GM19240 (cell line): ENCODE results near the gene CHTF18.
A peak's percentile ranks its signal among the peaks of the same experiment; 100 is the strongest.
"Not testable (repeated sequence)": the region's sequence is repeated elsewhere in the genome, so short reads cannot be mapped to it uniquely, and the experiment has no call there.

ENCODE experiments used
- DNase-seq: peaks from one replicate; pipeline ENCODE4 v3.0.0; 2011; ENCODE audit warnings: low spot score; ENCODE audit not compliant: insufficient read length

Gene CHTF18

DNA sequence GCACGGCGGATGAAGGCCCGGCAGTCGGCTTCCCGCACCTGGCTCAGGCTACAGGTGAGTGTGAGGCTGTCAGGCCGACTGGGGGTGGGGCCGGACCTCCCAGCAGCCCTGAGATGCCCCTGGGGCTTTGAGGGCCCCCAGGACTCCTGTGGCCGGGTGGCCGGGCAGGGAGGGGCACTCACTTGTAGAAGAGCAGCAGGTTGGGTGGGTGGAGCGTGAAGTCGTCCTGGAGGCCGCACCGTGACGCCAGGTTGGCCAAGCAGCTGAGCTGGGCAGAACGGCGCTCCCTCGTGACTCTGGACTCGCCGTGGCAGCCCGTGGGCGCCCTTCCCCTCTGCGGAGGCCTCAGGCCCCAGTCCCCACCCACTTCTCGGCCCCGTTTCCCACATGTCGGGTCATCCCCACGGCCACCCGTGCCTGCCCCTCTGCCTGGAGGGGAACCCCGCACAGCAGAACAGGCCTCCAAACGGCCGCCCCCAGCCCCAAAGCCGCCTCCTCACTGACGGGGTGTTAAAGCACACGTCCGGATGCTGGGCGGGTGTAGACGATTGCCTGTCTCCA lies 13.1 kb upstream of the CHTF18 start:
- no peak for DNase-seq

DNA sequence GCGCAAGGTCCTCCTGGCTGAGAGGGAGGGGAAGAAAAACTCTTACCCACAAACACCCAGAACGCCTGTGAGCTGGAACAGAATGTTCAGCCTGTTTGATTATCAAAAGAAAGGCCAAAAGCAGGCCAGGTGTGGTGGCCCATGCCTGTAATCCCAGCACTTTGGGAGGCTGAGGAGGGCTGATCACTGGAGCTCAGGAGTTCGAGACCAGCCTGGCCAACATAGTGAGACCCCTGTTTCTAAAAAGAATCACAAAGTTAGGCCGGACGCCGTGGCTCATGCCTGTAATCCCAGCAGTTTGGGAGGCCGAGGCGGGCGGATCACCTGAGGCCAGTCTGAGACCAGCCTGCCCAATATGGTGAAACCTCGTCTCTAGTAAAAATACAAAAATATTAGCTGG lies 12.1 kb upstream of the CHTF18 start:
- not testable (repeated sequence) for DNase-seq

DNA sequence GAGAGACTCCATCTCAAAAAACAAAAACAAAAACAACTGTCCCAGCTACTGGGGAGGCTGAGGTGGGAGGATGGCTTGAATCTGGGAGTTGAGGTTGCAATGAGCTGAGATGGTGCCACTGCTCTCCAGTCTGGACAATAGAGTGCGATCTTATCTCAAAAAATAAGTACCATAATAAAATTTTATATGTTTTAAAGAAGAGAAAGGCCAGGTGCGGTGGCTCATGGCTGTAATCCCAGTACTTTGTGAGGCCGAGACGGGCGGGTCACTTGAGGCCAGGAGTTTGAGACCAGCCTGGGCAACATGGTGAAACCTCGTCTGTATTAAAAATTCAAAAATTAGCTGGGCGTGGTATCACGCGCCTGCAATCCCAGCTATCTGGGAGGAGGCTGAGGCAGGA lies 11.6 kb upstream of the CHTF18 start:
- DNase-seq, result no peak

DNA sequence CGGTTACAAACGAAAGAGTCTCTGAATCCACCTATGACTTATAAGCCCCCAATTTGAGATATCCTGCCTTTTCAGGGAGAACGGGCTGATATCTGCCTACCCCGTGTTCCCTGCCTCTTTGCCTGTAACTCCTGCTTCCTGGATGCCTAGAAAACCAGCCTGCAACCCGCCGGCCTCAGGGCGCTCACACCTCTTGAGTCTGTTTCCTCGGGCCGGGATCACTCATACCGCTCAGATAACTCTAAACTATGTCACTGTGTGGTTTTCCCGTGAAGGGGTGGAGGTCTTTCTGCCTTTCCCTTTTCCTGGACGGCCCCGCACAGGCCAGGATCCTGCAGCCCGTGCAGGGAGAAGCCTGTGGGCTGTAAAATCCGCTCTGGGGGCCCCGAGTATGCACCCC lies 10.6 kb upstream of the CHTF18 start:
- no peak for DNase-seq

DNA sequence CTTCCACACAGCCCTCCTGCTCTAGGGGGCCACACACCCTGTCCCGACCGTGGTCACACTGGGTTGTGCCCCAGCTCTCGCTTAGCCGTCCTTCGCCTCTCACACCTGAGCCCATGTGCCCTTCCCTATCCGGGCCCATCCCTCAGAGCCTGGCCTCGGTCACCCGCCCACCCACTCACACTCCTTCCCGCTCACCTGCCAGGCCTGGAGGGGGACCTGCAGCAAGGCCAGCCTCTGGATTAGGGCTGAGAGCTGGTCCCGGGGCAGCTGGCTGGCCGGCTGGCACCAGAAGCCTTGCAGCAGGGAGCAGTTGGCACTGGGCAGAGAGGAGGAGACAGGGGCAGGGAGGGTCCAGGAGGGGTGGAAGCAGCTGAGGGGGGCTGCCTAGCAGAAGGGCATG lies 10.0 kb upstream of the CHTF18 start:
- no peak for DNase-seq

DNA sequence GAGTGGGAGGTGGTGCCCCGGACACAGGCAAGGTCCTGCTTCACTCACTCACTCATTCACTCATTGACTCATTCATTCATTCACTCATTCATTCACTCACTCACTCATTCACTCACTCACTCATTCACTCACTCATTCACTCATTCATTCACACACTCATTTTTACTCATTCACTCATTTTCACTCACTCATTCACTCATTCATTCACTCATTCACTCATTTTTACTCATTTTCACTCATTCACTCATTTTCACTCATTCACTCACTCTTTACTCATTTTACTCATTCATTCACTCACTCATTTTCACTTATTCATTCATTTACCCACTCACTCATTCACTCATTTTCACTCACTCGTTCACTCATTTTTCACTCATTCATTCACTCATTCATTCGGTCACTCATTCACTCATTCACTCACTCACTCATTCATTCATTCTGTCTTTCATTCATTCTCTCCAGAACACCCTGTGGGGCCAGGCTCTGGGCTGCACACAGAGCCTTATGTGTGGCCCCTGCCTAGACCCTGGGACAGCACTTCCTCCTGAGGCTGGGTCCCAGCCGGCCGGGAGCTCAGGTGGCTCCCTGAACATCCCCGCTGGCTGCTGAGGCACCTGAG lies 9.4 kb upstream of the CHTF18 start:
- no peak for DNase-seq

DNA sequence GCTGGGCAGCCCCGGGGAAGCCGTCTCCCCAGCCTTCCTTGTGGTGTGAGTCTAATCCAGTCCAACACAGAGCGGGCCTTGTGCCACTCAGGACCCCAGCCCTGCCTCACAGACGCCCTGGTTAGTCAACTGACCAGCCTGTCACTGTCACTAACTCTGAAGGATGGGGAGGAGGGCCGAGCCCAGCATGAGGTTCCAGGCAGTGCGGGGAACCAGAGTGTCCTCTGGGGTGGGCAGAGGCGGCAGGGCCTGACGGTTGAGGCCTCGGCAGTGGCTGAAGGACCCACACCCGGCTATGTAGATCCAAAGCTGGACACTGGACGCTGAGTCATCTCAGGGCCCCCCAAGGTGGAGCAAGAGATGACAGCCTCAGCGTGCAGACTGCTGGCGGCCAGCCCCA lies 8.9 kb upstream of the CHTF18 start:
- no peak for DNase-seq

DNA sequence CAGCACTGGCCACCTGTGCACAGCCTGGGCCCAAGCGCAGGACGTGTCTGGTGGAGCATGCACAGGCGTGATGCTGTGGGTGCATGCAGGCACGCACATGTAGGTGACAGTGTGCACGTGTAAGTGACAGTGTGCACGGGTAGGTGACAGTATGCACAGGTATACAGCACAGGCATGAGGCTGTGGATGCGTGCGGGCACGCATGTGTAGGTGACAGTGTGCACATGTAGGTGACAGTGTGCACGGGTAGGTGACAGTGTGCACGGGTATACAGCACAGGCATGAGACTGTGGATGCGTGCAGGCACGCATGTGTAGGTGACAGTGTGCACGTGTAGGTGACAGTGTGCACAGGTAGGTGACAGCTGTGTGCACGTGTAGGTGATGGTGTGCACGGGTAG lies 8.1 kb upstream of the CHTF18 start:
- DNase-seq, result no peak

DNA sequence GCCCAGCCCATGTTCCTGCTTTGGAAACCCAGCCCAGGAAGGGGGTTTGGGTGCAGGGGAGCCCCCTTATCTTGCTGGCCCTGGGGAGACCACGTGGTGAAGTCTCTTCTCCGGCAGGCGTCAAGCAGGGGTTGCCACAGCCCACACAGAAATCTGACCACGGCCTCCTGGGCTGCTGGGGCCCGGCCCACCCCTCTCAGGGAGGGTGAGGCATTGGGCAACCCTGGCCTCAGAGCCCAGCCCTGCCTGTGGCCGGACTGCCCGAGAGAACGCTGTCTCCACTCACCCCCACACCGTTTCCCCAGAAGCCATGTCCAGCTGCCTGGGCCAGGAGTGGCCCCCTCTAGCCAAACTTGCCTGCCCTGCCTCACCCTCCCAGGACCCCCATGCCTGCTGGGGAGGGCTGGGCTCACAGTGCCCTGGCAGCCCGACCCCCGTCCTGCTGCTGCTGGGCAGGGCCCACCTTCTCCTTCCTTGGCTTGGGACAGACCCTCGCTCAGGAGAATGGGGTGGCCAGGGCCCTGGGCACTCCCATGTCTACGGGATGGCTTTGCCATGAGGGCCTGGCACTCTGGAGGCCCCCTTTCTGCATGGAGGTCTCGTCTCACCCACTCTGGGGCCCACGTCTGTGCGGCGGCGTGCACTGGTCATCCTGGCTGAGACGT lies 6.9 kb upstream of the CHTF18 start:
- DNase-seq, result no peak

DNA sequence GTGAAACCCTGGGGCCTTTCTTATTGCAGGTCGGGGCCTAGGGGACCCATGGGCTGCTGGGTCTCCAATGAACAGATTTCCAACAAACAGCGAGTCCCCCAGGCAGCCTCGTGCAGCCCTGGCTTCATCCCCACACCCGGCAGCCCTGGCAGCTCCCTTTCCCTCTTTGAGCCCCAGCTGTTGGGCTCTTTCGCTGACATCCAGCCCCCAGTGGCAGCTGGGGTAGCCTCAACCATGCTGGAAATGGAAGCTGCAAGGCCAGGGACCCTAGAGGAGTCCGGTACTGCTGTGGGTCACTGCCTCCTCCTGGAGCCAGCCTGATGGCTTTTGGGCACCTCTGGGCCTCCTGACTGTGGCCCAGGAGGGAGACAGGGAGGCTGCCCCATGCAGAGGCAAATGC lies 6.2 kb upstream of the CHTF18 start:
- no peak for DNase-seq

DNA sequence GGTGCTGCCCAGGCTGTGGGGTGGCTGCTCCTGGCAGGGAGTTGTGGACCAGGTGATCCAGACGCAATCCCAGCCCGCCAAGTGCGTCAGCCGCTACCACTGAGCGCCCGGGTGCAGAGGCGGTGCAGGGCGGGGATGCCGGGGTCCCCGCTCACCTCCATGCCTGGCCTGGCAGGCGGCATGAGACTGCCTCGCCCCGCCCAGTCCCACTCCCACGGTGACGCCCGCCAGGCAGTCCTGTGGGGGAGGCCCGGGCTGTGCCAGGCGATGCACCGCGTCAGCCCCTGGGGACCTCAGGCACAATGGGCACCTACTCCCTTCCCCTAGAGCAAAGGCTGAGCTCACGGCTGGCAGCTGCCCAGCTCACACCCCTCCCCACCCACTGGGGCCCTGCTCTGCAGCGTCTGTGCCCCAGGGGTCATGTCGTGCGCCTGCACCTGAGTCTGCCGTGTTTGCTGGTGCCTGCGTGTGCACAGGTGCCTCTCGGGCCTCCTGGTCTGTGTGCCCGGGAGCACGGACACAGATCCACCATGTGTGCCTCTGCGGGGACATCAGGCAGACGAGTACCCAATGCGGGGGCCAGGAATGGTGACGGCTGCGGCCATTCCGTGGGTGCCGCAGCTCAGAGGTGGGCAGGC lies 5.5 kb upstream of the CHTF18 start:
- no peak for DNase-seq

DNA sequence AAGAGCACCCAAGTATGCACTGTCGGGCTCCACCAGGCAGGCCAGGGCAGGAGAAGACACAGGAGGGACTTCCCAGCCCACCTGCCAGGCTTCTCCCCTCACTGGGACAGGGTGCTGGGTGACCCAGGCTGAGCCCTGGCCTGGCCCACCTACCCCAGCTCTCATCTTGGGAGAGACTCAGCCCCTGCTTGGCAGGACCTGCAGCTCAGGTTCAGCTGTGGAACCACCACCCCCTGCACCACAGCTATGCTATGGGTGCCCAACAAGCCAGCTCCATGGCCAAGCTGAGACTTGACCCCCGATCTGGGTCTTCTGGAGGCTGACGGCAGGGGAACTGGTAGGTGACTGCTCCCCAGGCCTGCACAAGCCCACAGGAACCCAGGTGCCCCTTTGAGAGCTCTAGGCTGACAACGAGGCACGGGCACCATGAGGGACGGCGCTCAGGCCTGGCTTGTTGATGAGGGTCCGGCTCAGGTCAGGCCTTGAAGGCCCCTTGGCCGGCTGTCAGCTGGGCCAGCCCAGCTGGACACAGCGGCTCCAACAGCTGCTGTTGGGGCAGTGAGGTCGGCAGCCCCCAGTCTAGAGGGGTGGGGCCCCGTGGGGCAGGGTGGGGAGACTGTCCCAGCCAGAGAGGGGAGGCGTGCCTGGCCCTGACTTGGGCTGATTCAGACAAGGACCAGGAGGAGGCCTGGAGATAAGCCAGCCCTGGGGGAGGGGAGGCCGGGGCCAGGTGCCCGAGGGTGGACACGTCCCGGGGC lies 4.8 kb upstream of the CHTF18 start:
- DNase-seq, result no peak

DNA sequence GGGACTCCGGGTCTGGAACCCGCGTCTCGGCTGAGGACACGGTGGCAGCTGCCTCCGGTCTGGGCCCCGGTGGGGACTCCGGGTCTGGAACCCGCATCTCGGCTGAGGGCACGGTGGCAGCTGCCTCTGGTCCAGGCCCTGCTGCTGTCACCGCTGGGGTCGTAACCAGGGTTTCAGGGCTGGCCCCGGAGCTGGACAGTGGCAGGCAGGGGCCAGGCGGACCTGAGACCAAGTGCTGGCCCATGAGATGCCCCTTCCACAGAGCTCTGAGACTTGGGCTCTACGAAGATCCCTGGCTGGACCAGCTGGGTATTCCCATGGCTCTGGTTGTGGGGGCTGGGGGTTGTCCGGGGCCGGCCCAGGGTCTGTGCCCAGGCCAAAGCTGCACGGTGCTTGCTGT lies 4.0 kb upstream of the CHTF18 start:
- no peak for DNase-seq

DNA sequence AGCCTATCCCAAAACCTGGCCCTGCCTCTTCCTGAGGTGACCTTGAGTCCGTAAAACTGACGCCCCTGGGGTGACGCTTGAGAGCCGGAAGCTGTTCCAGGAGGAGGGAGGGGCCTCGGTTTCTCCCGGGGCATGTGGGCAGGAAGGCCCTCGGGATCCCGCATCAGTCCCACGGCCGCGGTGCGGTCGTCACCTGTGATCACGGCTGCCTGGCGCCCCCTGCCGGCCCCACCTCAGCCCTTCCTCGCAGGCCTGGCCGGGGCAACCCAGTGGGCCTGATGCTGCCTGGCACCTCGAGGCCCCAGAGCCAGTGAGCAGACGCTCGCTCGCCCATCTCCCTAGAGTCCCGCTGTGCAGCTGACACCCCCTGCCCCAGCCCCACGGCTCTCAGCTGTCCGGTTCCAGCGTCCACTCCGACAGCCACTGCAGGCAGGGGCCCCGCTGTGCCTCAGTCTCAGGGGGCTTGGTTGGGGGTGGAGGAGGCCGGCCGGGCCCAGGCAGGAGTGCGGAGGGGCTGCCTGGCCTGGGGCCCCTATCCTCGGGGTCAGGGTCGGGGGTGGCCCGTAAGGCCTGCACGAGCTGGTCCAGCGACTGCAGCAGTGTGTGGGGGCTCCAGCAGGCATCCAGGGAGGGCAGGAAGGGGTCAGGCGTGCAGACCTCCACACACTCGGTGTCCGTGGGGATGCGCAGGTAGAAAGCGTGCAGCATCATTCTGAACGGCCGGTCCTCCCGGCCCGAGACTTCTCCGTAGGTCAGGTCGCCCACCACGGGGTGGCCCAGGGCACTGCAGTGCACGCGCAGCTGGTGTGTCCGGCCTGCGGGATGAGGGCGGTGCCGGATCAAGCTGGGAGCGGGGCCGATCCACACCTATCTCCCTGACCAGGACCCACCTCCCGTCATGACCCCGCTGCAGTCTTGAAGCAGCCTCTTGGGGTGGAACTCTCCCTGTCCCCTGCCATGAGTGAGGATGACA lies 2.6 kb upstream of the CHTF18 start:
- DNase-seq, result peak; percentile 68

DNA sequence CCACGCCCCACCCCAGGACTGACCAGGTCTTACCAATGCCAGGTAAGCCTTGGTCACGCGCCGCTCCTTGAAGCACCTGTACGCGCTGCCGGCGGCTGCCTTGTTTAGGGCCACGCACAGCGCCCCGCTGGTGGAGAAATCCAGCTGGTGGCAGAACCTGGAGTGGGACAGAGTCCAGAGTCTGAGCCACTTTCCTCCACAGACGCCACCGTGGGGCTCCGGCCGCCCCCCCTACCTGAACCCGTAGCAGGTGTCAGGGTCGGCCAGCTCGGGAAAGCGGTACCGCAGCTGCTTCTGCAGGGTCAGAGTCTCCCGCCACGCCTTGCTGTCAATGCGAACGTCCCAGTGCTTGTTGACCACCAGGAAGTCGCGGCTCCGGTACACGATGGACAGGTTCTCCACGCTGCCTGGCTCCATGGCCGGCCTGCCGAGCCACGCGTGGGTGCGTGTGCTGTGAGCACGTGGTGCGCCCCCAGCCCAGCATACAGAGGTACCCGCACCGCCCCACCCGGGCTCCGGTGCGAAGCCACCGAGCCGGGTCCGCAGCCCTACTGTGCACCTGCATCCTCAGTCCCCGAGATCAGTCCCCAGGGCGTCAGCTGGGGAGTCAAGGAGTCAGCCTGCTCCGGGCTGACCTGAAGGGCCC lies 976 bp upstream of the CHTF18 start:
- no peak for DNase-seq

DNA sequence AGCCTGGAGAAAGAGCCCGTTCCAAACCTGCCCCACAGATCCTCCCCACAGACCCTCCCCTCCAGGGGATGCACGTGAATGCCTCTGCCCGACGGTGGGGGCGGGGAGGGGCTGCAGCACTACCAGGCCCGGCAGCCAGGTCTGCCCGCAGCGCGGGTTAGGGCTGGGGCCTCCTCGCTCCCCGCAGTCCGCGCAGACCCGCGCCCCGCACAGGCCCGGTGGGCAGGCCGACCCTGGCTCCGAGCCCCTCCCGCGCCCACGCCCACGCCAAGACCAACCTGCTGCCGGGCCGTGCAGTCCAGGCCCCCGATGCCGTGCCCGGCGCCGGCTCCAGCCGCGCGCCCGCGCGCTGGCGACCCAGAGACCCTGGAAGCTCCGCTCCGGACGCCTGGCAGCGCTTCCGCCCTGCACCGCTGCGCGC lies 432 bp upstream of the CHTF18 start, which contains the start of gene RPUSD1:
TSS of gene RPUSD1 (minus strand) at position 404 of the 421 bp plus-strand sequence. CDS start 644 bp downstream, outside the sequence.
- no peak for DNase-seq

DNA sequence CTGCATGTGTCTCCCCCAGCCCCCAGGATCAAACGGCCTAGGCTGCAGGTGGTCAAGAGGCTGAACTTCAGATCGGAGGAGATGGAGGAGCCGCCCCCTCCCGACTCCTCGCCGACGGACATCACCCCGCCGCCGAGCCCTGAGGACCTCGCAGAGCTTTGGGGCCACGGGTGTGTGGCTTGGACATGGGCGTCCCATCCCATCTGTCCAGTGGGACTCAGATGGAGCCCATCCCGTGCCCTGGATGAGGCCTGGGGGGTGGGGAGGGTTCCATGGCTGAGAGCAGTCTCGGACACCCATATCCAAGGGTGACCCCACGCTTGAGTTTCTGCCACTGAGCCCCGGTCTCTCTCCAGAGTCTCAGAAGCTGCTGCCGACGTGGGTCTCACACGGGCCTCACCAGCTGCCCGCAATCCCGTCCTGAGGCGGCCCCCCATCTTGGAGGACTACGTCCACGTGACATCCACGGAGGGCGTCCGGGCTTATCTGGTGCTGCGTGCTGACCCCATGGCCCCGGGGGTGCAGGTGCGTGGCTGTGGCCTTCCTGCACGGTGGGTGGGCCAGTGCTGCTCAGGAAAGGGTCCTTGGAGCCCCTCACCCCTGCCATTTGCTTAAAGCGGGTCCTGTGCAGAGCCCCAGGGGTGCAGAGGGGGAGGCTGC lies 901 bp downstream of the CHTF18 start:
- no peak for DNase-seq

DNA sequence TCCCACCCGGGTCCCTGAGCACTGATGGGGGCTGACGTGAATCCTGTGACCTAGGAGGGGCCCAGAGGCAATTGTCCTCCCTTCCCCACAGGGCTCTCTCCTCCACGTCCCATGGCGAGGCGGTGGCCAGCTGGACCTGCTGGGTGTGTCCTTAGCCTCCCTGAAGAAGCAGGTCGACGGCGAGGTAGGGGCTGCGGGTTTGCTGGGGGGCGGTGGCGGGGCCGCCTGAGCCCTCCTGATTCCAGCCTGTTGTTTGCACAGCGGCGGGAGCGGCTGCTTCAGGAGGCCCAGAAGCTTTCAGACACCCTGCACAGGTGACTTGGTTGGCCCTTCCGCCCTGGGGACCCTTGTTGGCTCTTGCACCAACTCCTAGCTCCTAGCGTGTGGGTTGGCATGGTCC lies 1.7 kb downstream of the CHTF18 start:
- DNase-seq, result no peak

DNA sequence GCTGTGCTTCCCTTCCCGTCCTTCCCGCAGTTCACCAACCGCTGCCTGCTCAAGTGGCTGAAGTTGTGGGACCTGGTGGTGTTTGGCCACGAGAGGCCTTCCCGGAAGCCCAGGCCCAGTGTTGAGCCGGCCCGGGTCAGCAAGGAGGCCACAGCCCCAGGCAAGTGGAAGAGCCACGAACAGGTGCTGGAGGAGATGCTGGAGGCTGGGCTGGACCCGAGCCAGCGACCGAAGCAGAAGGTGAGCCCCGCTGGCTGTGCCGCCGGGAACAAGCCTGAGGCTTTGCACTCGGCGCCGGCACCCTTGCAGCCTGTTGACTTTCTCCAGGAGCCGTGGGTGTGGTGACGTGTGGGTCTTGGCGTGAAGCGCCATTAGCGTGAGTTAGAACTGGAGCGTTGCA lies 2.7 kb downstream of the CHTF18 start:
- no peak for DNase-seq
